H9 (cell line): ENCODE results near the gene DICER1. TPM values are rescaled to one million over a fixed set of nuclear protein-coding genes. Genes with fewer than 3 reads are reported as not detected.

Source experiments
- DNase-seq: peaks from one replicate; pipeline ENCODE4 v3.0.0-alpha.2; 2017
- H2AFZ ChIP-seq: one replicate; pipeline ENCODE4 v1.6.1; 2013; ENCODE audit warnings: mild to moderate bottlenecking, low read length, control low read depth, moderate library complexity
- H2AK5ac ChIP-seq: 2 replicates; pipeline ENCODE4 v1.6.1; 2013; ENCODE audit warnings: low read length, control low read depth, mixed read lengths; ENCODE audit not compliant: insufficient read length
- H2BK120ac ChIP-seq: one replicate; pipeline ENCODE4 v1.6.1; 2013; ENCODE audit warnings: low read depth, mild to moderate bottlenecking, low read length, control low read depth, inconsistent platforms; ENCODE audit not compliant: poor library complexity, severe bottlenecking
- H2BK12ac ChIP-seq: 2 replicates; pipeline ENCODE4 v1.6.1; 2013; ENCODE audit warnings: low read length, control low read depth, mixed read lengths, low read depth; ENCODE audit not compliant: insufficient read length
- H2BK15ac ChIP-seq: 2 replicates; pipeline ENCODE4 v1.6.1; 2013; ENCODE audit warnings: low read depth, low read length, control low read depth
- H2BK20ac ChIP-seq: one replicate; pipeline ENCODE4 v1.6.1; 2013; ENCODE audit warnings: low read depth, mild to moderate bottlenecking, low read length, control low read depth, inconsistent platforms; ENCODE audit not compliant: poor library complexity, severe bottlenecking
- H2BK5ac ChIP-seq: 2 replicates; pipeline ENCODE4 v1.6.1; 2013; ENCODE audit warnings: low read length, control low read depth, mixed read lengths; ENCODE audit not compliant: insufficient read length
- H3K14ac ChIP-seq: 2 replicates; pipeline ENCODE4 v1.6.1; 2013; ENCODE audit warnings: low read length, control low read depth; ENCODE audit not compliant: insufficient read depth
- H3K18ac ChIP-seq: 2 replicates; pipeline ENCODE4 v1.6.1; 2013; ENCODE audit warnings: low read depth, mild to moderate bottlenecking, mixed read lengths, low read length, control low read depth; ENCODE audit not compliant: insufficient read length
- H3K23ac ChIP-seq: 2 replicates; pipeline ENCODE4 v1.6.1; 2013; ENCODE audit warnings: low read length, control low read depth, mixed read lengths, low read depth; ENCODE audit not compliant: insufficient read length
- H3K23me2 ChIP-seq: 2 replicates; pipeline ENCODE4 v1.6.1; 2013; ENCODE audit warnings: low read depth, mild to moderate bottlenecking, mixed read lengths, low read length, control low read depth; ENCODE audit not compliant: insufficient read length, poor library complexity, severe bottlenecking
- H3K27ac ChIP-seq: 2 replicates; pipeline ENCODE4 v1.5.1; 2013; ENCODE audit warnings: low read length, control low read depth, mixed read lengths, low read depth; ENCODE audit not compliant: insufficient read length
- H3K27me3 ChIP-seq: 2 replicates; pipeline ENCODE4 v1.6.1; 2013; ENCODE audit warnings: low read length, control low read depth, inconsistent platforms; ENCODE audit not compliant: insufficient read depth
- H3K4ac ChIP-seq: 2 replicates; pipeline ENCODE4 v1.6.1; 2013; ENCODE audit warnings: low read depth, mild to moderate bottlenecking, control low read depth, inconsistent platforms, low read length, moderate library complexity
- H3K4me1 ChIP-seq: 2 replicates; pipeline ENCODE4 v1.6.1; 2013; ENCODE audit warnings: low read length, control low read depth, inconsistent platforms; ENCODE audit not compliant: insufficient read depth
- H3K4me2 ChIP-seq: 2 replicates; pipeline ENCODE4 v1.6.1; 2013; ENCODE audit warnings: low read length, control low read depth, mixed read lengths; ENCODE audit not compliant: insufficient read length, insufficient read depth
- H3K56ac ChIP-seq: 2 replicates; pipeline ENCODE4 v1.6.1; 2013; ENCODE audit warnings: low read depth, mild to moderate bottlenecking, mixed read lengths, low read length, control low read depth; ENCODE audit not compliant: insufficient read length
- H3K79me1 ChIP-seq: 2 replicates; pipeline ENCODE4 v1.6.1; 2013; ENCODE audit warnings: low read depth, mild to moderate bottlenecking, moderate library complexity, low read length, control low read depth, inconsistent platforms; ENCODE audit not compliant: insufficient read depth, poor library complexity, severe bottlenecking
- H3K79me2 ChIP-seq: 2 replicates; pipeline ENCODE4 v1.6.1; 2013; ENCODE audit warnings: low read length, control low read depth, inconsistent platforms; ENCODE audit not compliant: insufficient read depth
- H3K9ac ChIP-seq: 2 replicates; pipeline ENCODE4 v1.6.1; 2013; ENCODE audit warnings: low read length, control low read depth, mixed read lengths; ENCODE audit not compliant: insufficient read length; ENCODE audit errors: extremely low read depth
- H3K9me3 ChIP-seq: one replicate; pipeline ENCODE4 v1.6.1; 2013; ENCODE audit warnings: low read depth, low read length, inconsistent platforms; ENCODE audit not compliant: control insufficient read depth
- H3T11ph ChIP-seq: one replicate; pipeline ENCODE4 v1.6.1; 2013; ENCODE audit warnings: mild to moderate bottlenecking, low read length, control low read depth, inconsistent platforms
- H4K20me1 ChIP-seq: one replicate; pipeline ENCODE4 v1.6.1; 2013; ENCODE audit not compliant: control insufficient read depth, insufficient read length, insufficient read depth
- H4K5ac ChIP-seq: 2 replicates; pipeline ENCODE4 v1.6.1; 2013; ENCODE audit warnings: low read depth, mild to moderate bottlenecking, mixed read lengths, low read length, control low read depth; ENCODE audit not compliant: insufficient read length
- H4K8ac ChIP-seq: replicated peaks from 2 replicates; pipeline ENCODE4 v1.6.1; 2013; ENCODE audit warnings: low read length, control low read depth, mixed read lengths, low read depth; ENCODE audit not compliant: insufficient read length
- H4K91ac ChIP-seq: 2 replicates; pipeline ENCODE4 v1.6.1; 2013; ENCODE audit warnings: low read depth, mild to moderate bottlenecking, moderate library complexity, mixed read lengths, low read length, control low read depth; ENCODE audit not compliant: insufficient read length
- H3K27ac Mint-ChIP-seq, 3 experiments: 2 replicates in 2 of 3; 3 replicates in 1 of 3; pipeline ENCODE4 v1.8.0; 2020 to 2021; ENCODE audit warnings: mixed read lengths in 3 of 3, mild to moderate bottlenecking in 1 of 3, moderate library complexity in 1 of 3
- H3K27me3 Mint-ChIP-seq: 2 replicates; pipeline ENCODE4 v1.8.0; 2021; ENCODE audit warnings: low read depth, mild to moderate bottlenecking, moderate library complexity, mixed read lengths
- H3K36me3 Mint-ChIP-seq, 3 experiments: 2 replicates in 2 of 3; 3 replicates in 1 of 3; pipeline ENCODE4 v1.8.0; 2020 to 2021; ENCODE audit warnings: low read depth in 3 of 3, mixed read lengths in 3 of 3; ENCODE audit not compliant: insufficient read depth in 1 of 3
- H3K4me1 Mint-ChIP-seq, 2 experiments: 2 replicates each; pipeline ENCODE4 v1.8.0; 2020; ENCODE audit warnings: mixed read lengths in 2 of 2
- H3K4me3 Mint-ChIP-seq, 2 experiments: 2 replicates in 1 of 2; 3 replicates in 1 of 2; pipeline ENCODE4 v1.8.0; 2020 to 2021; ENCODE audit warnings: mild to moderate bottlenecking in 2 of 2, mixed read lengths in 2 of 2, moderate library complexity in 1 of 2
- H3K9me3 Mint-ChIP-seq, 2 experiments: 2 replicates in 1 of 2; 3 replicates in 1 of 2; pipeline ENCODE4 v1.8.0; 2020; ENCODE audit warnings: mild to moderate bottlenecking in 2 of 2, mixed read lengths in 2 of 2, moderate library complexity in 1 of 2
- WGBS: extraction: QIAGEN DNeasy Blood & Tissue Kit; methylation state at CpG from one replicate; pipeline ENCODE4 v1.1.7; 2013; ENCODE audit warnings: missing lambda C conversion rate, low lambda C conversion rate, mixed read lengths; ENCODE audit not compliant: insufficient read length; ENCODE audit errors: extremely low coverage; 5-methylcytosine and 5-hydroxymethylcytosine counted together
- total RNA-seq: library from RNA; stranded (reverse); gene quantifications from 2 replicates; pipeline ENCODE4 v1.2.1, GENCODE V29; 2021
- TF ChIP-seq, protein P1 (sequence below): fragments of 200-600 bp; sonication (generic); conservative IDR thresholded peaks from 3 replicates; pipeline ENCODE4 v1.8.0; 2021; ENCODE audit warnings: antibody characterized with exemption, mild to moderate bottlenecking

DICER1 gene
- total RNA-seq, 1 experiment from 2014 or later, result 57.0 TPM

DNA sequence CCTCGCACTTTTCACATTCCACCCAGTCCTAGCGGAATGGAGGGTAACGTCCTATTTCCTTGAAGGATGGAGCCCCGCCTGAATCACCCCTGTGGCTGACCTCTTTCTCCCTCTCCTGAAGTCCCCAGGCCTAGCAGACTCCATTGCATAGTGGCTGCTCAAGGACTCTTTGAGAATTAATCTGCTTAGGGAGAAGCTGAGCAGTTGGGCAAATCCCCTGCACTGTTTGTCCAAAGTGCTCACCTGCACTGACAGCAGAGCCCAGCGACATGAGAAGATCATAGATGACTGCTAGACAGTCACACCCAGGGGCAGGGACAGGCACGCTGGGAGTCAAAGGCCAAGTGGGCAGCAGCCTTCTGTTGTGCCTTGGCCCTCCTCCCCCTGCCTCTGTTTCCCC, 37.7 kb upstream of the DICER1 start:
- Histone ChIP-seq H2BK12ac (no peak overlapping the region), H3K23ac (no peak overlapping the region), H3K23me2 (no peaks in the 10 kb centered on the region), H3K27ac (no peak overlapping the region), H3K9me3 (no peaks in the 10 kb centered on the region), H3K14ac (no peak overlapping the region), H2BK5ac (no peak overlapping the region), H3K27me3 (no peaks in the 10 kb centered on the region), H2BK120ac (no peak overlapping the region), H2BK15ac (no peak overlapping the region), H3K9ac (no peak overlapping the region), H3K4me1 (peaks cover 9% of the 10 kb centered on the region; the same call in 1 of the 2 replicates), H3K4ac (no peak overlapping the region), H3K79me2 (no peaks in the 10 kb centered on the region), H4K91ac (no peak overlapping the region), H2AFZ (no peak overlapping the region), H2BK20ac (no peak overlapping the region), H4K8ac (no peak overlapping the region), H3K79me1 (no peaks in the 10 kb centered on the region), H4K20me1 (no peaks in the 10 kb centered on the region), H3K18ac (no peak overlapping the region), H3K56ac (no peak overlapping the region), H4K5ac (no peak overlapping the region), H3T11ph (no peak overlapping the region), H3K4me2 (no peak overlapping the region), H2AK5ac (no peak overlapping the region)
- peaks cover 37 to 51% of the 10 kb centered on the region in 2 experiments for H3K4me1 Mint-ChIP-seq
- TF ChIP-seq, protein P1, sequence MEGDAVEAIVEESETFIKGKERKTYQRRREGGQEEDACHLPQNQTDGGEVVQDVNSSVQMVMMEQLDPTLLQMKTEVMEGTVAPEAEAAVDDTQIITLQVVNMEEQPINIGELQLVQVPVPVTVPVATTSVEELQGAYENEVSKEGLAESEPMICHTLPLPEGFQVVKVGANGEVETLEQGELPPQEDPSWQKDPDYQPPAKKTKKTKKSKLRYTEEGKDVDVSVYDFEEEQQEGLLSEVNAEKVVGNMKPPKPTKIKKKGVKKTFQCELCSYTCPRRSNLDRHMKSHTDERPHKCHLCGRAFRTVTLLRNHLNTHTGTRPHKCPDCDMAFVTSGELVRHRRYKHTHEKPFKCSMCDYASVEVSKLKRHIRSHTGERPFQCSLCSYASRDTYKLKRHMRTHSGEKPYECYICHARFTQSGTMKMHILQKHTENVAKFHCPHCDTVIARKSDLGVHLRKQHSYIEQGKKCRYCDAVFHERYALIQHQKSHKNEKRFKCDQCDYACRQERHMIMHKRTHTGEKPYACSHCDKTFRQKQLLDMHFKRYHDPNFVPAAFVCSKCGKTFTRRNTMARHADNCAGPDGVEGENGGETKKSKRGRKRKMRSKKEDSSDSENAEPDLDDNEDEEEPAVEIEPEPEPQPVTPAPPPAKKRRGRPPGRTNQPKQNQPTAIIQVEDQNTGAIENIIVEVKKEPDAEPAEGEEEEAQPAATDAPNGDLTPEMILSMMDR, result no peak
- no peaks in the 10 kb centered on the region for H3K27me3 Mint-ChIP-seq
- H3K9me3 Mint-ChIP-seq, result no peaks in the 10 kb centered on the region; a peak in 1 of 5 replicates
- no peak overlapping the region for H3K27ac Mint-ChIP-seq
- DNase-seq, result no peak
- no peak overlapping the region for H3K4me3 Mint-ChIP-seq
- no CpG with 5 or more reads among the region's 6 CpGs for WGBS
- no peaks in the 10 kb centered on the region; a peak in 1 of 7 replicates for H3K36me3 Mint-ChIP-seq
